ENCODE results near the gene ARL14EPL. TPM values are rescaled to one million over a fixed set of nuclear protein-coding genes. Genes with fewer than 3 reads are reported as not detected.
A peak's percentile ranks its signal among the peaks of the same experiment; 100 is the strongest.

The ARL14EPL gene
- total RNA-seq (2021) (0.37 TPM in 1 of 2 replicates, not detected in the other), Bru-seq, nascent RNA (percentile 29 among the genes with signal in this experiment), BruChase-seq, experiment 1, labeled RNA remaining after a 2-hour chase (percentile 26 among the genes with signal in this experiment), BruChase-seq, experiment 2, labeled RNA remaining after a 6-hour chase (percentile 38 among the genes with signal in this experiment)
- long read RNA-seq, partial matches to known transcripts = 0 of 1 reads
- long read RNA-seq, other reads (novel, unspliced or antisense) = 1 of 1 reads

DNA sequence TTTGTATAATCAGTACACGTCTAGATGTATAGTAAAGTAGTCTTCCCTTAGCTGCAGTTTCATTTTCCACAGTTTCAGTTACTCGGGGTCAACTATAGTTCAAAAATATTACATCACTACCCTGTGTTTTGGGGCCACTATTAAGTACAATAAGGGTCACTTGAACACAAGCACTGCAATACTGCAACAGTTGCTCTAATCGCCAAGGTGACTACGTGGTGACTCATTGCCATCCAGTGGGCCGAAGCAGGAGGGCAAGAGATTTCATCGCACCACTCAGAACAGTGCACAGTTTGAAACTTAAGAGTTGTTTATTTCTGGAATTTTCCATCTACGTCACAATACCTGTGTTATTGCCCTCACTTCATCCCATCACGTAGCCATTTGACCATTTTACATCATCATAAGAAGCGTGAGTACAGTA lies at the start of gene ARL14EPL:
Gene ARL14EPL (plus strand): TSS at position 379 of the 424 bp plus-strand sequence. CDS start 18,994 bp downstream, outside the sequence.
- Histone ChIP-seq H4K20me1 (ENCODE audit: insufficient read depth) (no peaks in the 10 kb centered on the region), H3K27me3 (ENCODE audit: insufficient read depth, low read depth) (no peaks in the 10 kb centered on the region), H2AFZ (peak within 1 kb of the TSS; percentile 9; the same call in 1 of the 2 replicates), H3K4me1 (replicated peaks; ENCODE audit: insufficient read depth) (peaks cover 19% of the 10 kb centered on the region), H3K9me3 (ENCODE audit: insufficient read depth, low read depth) (no peaks in the 10 kb centered on the region; the same call in 1 of the 2 replicates), H3K36me3 (ENCODE audit: low read depth) (no peaks in the 10 kb centered on the region), H3F3A (ENCODE audit: insufficient read depth, low read depth) (0 out of 2 replicates have a peak, but pooled peaks cover 6% of the 10 kb centered on the region), H3K9me2 (ENCODE audit: insufficient read depth) (no peaks in the 10 kb centered on the region), H3K27ac (peak within 1 kb of the TSS; percentile 81), H3K79me2 (ENCODE audit: low read depth) (no peaks in the 10 kb centered on the region), H3K4me3 (peak within 1 kb of the TSS; percentile 42; the same call in 1 of the 2 replicates), H3K4me2 (peak within 1 kb of the TSS; percentile 71)
- DNase-seq = peak; percentile 58 to 74
- BruUV-seq (replicated peaks) = no TSS peak
- intact Hi-C loops (cut with micrococcal nuclease; ENCODE audit: unreplicated experiment) = loop anchor here (2.0 to 10.0 kb wide), 4 partner anchors 35 to 400 kb away; partner anchors contain the start of genes AP3S1 and ATG12
- CTCF ChIA-PET = interaction anchor here (0.7 to 1.2 kb wide), 2 partner anchors 144 to 397 kb away, joined by 3 read pairs; no protein-coding TSS in a partner anchor
- TF ChIP-seq, protein P1, sequence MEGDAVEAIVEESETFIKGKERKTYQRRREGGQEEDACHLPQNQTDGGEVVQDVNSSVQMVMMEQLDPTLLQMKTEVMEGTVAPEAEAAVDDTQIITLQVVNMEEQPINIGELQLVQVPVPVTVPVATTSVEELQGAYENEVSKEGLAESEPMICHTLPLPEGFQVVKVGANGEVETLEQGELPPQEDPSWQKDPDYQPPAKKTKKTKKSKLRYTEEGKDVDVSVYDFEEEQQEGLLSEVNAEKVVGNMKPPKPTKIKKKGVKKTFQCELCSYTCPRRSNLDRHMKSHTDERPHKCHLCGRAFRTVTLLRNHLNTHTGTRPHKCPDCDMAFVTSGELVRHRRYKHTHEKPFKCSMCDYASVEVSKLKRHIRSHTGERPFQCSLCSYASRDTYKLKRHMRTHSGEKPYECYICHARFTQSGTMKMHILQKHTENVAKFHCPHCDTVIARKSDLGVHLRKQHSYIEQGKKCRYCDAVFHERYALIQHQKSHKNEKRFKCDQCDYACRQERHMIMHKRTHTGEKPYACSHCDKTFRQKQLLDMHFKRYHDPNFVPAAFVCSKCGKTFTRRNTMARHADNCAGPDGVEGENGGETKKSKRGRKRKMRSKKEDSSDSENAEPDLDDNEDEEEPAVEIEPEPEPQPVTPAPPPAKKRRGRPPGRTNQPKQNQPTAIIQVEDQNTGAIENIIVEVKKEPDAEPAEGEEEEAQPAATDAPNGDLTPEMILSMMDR (conservative IDR thresholded peaks at IDR 0.05) = peak; percentile 39; the same call in 1 of the 2 replicates
- no peak for TF ChIP-seq EZH2 (IDR thresholded peaks at IDR 0.05; ENCODE audit: low read depth)
- POLR2A ChIA-PET (ENCODE audit: unreplicated experiment) = no interaction called here

DNA sequence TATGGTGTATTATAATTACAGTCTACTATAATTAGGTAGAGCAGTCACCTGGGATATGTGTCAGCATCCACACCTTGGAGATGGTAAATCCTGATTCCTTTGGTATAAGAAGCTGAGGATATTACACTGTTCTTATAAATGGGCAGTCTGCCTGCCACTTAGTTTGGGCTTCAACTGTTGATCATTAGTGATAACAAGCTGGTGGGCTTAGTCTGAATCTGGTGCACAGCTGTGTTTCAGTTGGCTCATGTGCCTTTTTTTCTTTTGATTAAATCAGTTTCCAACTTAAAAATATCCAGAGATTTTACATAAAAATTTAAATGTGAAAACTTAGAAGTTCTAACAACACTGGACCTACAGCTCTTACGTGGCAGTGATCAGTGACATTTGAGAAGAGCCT lies 48.8 kb upstream of the ARL14EPL start:
- no peak for DNase-seq

More for the DNA sequence above, 48.8 kb upstream of the ARL14EPL start:
- ChIA-PET POLR2A (ENCODE audit: unreplicated experiment) (interaction anchor here (0.6 kb wide), 1 partner anchor 24 kb away, joined by 7 read pairs; no protein-coding TSS in a partner anchor), CTCF (no interaction called here)
- no peaks in the 10 kb centered on the region for H4K20me1 ChIP-seq (ENCODE audit: insufficient read depth)
- no peaks in the 10 kb centered on the region for H3K9me2 ChIP-seq (ENCODE audit: insufficient read depth)
- H2AFZ ChIP-seq = no peak overlapping the region
- H3K27me3 ChIP-seq (ENCODE audit: insufficient read depth, low read depth) = no peaks in the 10 kb centered on the region
- H3K36me3 ChIP-seq (ENCODE audit: low read depth) = no peaks in the 10 kb centered on the region
- no TSS peak for BruUV-seq (replicated peaks)
- no peaks in the 10 kb centered on the region for H3K79me2 ChIP-seq (ENCODE audit: low read depth)
- no peak for TF ChIP-seq EZH2 (IDR thresholded peaks at IDR 0.05; ENCODE audit: low read depth)
- TF ChIP-seq, protein P1 (conservative IDR thresholded peaks at IDR 0.05) = no peak
- H3K4me3 ChIP-seq = no peak overlapping the region
- no peak overlapping the region for H3K27ac ChIP-seq
- no peaks in the 10 kb centered on the region; the same call in none of the 2 replicates for H3K9me3 ChIP-seq (ENCODE audit: insufficient read depth, low read depth)
- intact Hi-C loops (cut with micrococcal nuclease; ENCODE audit: unreplicated experiment) = no loop called here
- H3K4me2 ChIP-seq = no peak overlapping the region
- H3K4me1 ChIP-seq (replicated peaks; ENCODE audit: insufficient read depth) = no peaks in the 10 kb centered on the region
- H3F3A ChIP-seq (ENCODE audit: insufficient read depth, low read depth) = no peaks in the 10 kb centered on the region
